ENCODE measurements around the gene PDE7B. TPM values are rescaled to one million over a fixed set of nuclear protein-coding genes. Genes with fewer than 3 reads are reported as not detected.

PDE7B gene
- total RNA-seq, 1 experiment from 2014 or later: 0.03 TPM

DNA sequence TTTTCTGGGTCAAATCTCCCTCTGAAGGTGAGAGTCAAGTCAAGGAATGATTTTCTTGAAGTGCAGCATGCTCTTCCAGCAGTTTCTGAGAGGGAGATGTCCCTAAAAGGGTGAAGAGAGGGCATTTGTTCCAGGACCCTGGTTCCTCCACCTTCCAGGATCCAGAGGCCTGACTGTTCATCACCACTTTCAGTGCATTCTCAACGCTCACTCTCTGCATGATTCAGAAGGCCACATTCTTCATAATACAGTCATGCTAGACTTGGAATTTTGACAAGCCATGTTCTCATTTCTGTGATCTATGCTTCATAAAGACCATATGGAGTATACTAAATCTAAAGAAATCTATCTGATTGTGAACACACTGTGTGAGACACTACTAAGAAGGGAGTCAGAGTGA lies 85.1 kb downstream of the PDE7B start:
- TF ChIP-seq, protein P1, sequence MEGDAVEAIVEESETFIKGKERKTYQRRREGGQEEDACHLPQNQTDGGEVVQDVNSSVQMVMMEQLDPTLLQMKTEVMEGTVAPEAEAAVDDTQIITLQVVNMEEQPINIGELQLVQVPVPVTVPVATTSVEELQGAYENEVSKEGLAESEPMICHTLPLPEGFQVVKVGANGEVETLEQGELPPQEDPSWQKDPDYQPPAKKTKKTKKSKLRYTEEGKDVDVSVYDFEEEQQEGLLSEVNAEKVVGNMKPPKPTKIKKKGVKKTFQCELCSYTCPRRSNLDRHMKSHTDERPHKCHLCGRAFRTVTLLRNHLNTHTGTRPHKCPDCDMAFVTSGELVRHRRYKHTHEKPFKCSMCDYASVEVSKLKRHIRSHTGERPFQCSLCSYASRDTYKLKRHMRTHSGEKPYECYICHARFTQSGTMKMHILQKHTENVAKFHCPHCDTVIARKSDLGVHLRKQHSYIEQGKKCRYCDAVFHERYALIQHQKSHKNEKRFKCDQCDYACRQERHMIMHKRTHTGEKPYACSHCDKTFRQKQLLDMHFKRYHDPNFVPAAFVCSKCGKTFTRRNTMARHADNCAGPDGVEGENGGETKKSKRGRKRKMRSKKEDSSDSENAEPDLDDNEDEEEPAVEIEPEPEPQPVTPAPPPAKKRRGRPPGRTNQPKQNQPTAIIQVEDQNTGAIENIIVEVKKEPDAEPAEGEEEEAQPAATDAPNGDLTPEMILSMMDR (IDR thresholded peaks at IDR 0.05): no peak
- TF ChIP-seq TCF7L2 (IDR thresholded peaks at IDR 0.05; ENCODE audit: low read depth, low read length) (no peak), SIN3A (IDR thresholded peaks at IDR 0.05; ENCODE audit: borderline replicate concordance, insufficient read depth, low read depth, low read length) (no peak), POLR2AphosphoS5 (IDR thresholded peaks at IDR 0.05; ENCODE audit: low read depth, low read length) (no peak)
- TF ChIP-seq, protein P2, sequence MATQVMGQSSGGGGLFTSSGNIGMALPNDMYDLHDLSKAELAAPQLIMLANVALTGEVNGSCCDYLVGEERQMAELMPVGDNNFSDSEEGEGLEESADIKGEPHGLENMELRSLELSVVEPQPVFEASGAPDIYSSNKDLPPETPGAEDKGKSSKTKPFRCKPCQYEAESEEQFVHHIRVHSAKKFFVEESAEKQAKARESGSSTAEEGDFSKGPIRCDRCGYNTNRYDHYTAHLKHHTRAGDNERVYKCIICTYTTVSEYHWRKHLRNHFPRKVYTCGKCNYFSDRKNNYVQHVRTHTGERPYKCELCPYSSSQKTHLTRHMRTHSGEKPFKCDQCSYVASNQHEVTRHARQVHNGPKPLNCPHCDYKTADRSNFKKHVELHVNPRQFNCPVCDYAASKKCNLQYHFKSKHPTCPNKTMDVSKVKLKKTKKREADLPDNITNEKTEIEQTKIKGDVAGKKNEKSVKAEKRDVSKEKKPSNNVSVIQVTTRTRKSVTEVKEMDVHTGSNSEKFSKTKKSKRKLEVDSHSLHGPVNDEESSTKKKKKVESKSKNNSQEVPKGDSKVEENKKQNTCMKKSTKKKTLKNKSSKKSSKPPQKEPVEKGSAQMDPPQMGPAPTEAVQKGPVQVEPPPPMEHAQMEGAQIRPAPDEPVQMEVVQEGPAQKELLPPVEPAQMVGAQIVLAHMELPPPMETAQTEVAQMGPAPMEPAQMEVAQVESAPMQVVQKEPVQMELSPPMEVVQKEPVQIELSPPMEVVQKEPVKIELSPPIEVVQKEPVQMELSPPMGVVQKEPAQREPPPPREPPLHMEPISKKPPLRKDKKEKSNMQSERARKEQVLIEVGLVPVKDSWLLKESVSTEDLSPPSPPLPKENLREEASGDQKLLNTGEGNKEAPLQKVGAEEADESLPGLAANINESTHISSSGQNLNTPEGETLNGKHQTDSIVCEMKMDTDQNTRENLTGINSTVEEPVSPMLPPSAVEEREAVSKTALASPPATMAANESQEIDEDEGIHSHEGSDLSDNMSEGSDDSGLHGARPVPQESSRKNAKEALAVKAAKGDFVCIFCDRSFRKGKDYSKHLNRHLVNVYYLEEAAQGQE (IDR thresholded peaks at IDR 0.05; ENCODE audit: insufficient read depth in 1 of 2, low read depth in 2 of 2, low read length in 1 of 2): no peak
- peaks cover 14% of the 10 kb centered on the region for H3K4me1 ChIP-seq (ENCODE audit: control insufficient read depth, insufficient read depth, low read length)
- no peaks in the 10 kb centered on the region for H3K27me3 ChIP-seq (ENCODE audit: control insufficient read depth, insufficient read depth, low read length)
- DNase-seq (ENCODE audit: low read depth, low spot score) (peak; percentile 85), ATAC-seq (peak; percentile 90)
- no TSS peak for BruUV-seq (replicated peaks)
- intact Hi-C loops (cut with micrococcal nuclease; ENCODE audit: unreplicated experiment) (no loop called here), in situ Hi-C loops (cut with HindIII; ENCODE audit: low pct_unique_long_range_greater_than_20kb, low sequenced_read_pairs) (no loop called here)
- H3K36me3 ChIP-seq (ENCODE audit: control insufficient read depth, insufficient read depth, low read length): no peaks in the 10 kb centered on the region
- no peak overlapping the region for H3K4me3 ChIP-seq (ENCODE audit: low read depth in 2 of 2, low read length in 2 of 2)
- ChIA-PET POLR2A (no interaction called here), CTCF (no interaction called here)
- H3K9me3 ChIP-seq (ENCODE audit: control insufficient read depth, insufficient read depth, low read depth, low read length): no peaks in the 10 kb centered on the region
- H3K27ac ChIP-seq (ENCODE audit: low read length): peak overlapping the region; percentile 80

DNA sequence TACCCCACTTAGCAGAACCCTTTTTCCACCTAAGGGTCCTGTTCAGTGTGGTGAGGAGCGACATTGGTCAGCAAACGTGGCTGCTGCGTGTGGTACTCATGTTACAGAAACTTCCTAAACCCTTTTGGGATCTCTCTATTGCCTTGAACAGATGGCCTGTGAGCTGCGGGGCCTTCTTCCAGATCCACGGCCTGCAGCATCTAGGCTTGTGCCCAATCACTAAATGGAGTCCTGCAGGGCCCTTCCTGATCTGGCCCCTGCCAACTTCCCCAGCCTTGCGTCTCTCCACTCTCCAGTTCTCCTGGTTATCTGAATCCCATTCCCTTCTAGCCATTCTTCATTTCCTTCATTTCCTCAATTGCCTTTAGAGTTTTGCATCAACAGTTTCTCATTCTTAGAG lies 85.6 kb downstream of the PDE7B start:
- TF ChIP-seq POLR2AphosphoS5 (IDR thresholded peaks at IDR 0.05; ENCODE audit: low read depth, low read length): no peak
- TF ChIP-seq, protein P2 (IDR thresholded peaks at IDR 0.05; ENCODE audit: insufficient read depth in 1 of 2, low read depth in 2 of 2, low read length in 1 of 2): no peak
- TF ChIP-seq SIN3A (IDR thresholded peaks at IDR 0.05; ENCODE audit: borderline replicate concordance, insufficient read depth, low read depth, low read length): no peak
- TF ChIP-seq, protein P1 (IDR thresholded peaks at IDR 0.05): no peak
- TF ChIP-seq TCF7L2 (IDR thresholded peaks at IDR 0.05; ENCODE audit: low read depth, low read length): no peak
- Histone ChIP-seq H3K4me3 (ENCODE audit: low read depth in 2 of 2, low read length in 2 of 2) (no peak overlapping the region), H3K27me3 (ENCODE audit: control insufficient read depth, insufficient read depth, low read length) (no peaks in the 10 kb centered on the region), H3K36me3 (ENCODE audit: control insufficient read depth, insufficient read depth, low read length) (no peaks in the 10 kb centered on the region), H3K9me3 (ENCODE audit: control insufficient read depth, insufficient read depth, low read depth, low read length) (no peaks in the 10 kb centered on the region), H3K27ac (ENCODE audit: low read length) (peak overlapping the region; percentile 80), H3K4me1 (ENCODE audit: control insufficient read depth, insufficient read depth, low read length) (peaks cover 14% of the 10 kb centered on the region)
- ATAC-seq: no peak
- DNase-seq (ENCODE audit: low read depth, low spot score): no peak
- BruUV-seq (replicated peaks): no TSS peak
- ChIA-PET CTCF (no interaction called here), POLR2A (no interaction called here)
- intact Hi-C loops (cut with micrococcal nuclease; ENCODE audit: unreplicated experiment) (no loop called here), in situ Hi-C loops (cut with HindIII; ENCODE audit: low pct_unique_long_range_greater_than_20kb, low sequenced_read_pairs) (no loop called here)

Data from Panc1 (cell line).